ENCODE measurements around the gene MRPL46.

- TF ChIP-seq POLR2A (IDR thresholded peaks at IDR 0.05) (no peak), CTCF (IDR thresholded peaks at IDR 0.05 in 4 of 5, conservative IDR thresholded peaks at IDR 0.05 in 1 of 5) (no peak)
Observed at GRCh38 chr15:88506628-88507027, 39.4 kb upstream of the MRPL46 start.

Data from gastrocnemius medialis (tissue), 4 donors.